ENCODE measurements around the gene GRIK4. TPM values are rescaled to one million over a fixed set of nuclear protein-coding genes. Genes with fewer than 3 reads are reported as not detected.
"Not testable (repeated sequence)": the region's sequence is repeated elsewhere in the genome, so short reads cannot be mapped to it uniquely, and the experiment has no call there.

GRIK4 gene
- total RNA-seq, 1 donor from 2014 or later: 2.2 TPM

GRCh38 chr11:120622189-120622875 lies 110.8 kb downstream of the GRIK4 start:
- Mint-ChIP-seq H3K4me3 (no peak overlapping the region), H3K9me3 (peaks cover 20% of the 10 kb centered on the region), H3K4me1 (no peaks in the 10 kb centered on the region), H3K27me3 (ENCODE audit: low read depth) (peaks cover 22% of the 10 kb centered on the region), H3K27ac (no peak overlapping the region), H3K36me3 (peaks cover 2% of the 10 kb centered on the region)
- TF ChIP-seq, protein P1, sequence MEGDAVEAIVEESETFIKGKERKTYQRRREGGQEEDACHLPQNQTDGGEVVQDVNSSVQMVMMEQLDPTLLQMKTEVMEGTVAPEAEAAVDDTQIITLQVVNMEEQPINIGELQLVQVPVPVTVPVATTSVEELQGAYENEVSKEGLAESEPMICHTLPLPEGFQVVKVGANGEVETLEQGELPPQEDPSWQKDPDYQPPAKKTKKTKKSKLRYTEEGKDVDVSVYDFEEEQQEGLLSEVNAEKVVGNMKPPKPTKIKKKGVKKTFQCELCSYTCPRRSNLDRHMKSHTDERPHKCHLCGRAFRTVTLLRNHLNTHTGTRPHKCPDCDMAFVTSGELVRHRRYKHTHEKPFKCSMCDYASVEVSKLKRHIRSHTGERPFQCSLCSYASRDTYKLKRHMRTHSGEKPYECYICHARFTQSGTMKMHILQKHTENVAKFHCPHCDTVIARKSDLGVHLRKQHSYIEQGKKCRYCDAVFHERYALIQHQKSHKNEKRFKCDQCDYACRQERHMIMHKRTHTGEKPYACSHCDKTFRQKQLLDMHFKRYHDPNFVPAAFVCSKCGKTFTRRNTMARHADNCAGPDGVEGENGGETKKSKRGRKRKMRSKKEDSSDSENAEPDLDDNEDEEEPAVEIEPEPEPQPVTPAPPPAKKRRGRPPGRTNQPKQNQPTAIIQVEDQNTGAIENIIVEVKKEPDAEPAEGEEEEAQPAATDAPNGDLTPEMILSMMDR (IDR thresholded peaks at IDR 0.05; ENCODE audit: unreplicated experiment): no peak
- no peak for DNase-seq (ENCODE audit: low spot score in 2 of 2, unreplicated experiment in 2 of 2)

DNA sequence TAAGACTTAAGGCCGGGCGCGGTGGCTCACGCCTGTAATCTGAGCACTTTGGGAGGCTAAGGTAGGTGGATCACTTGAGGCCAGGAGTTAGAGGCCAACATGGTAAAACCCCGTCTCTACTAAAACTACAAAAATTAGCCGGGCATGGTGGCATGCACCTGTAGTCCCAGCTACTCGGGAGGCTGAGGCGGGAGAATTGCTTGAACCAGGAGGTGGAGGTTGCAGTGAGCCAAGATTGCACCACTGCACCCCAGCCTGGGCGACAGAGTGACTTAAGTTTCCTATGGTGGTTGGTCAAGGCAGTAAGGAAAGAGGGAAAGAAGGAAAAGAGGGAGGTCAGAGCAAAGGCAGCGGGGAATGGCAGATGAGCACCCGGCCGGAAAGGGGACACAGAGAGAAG lies 113.4 kb downstream of the GRIK4 start:
- not testable (repeated sequence) for H3K4me1 Mint-ChIP-seq; DNase-seq (ENCODE audit: low spot score in 2 of 2, unreplicated experiment in 2 of 2); H3K4me3 Mint-ChIP-seq; H3K27ac Mint-ChIP-seq; H3K36me3 Mint-ChIP-seq; H3K9me3 Mint-ChIP-seq
- H3K27me3 Mint-ChIP-seq (ENCODE audit: low read depth): peaks cover 27% of the 10 kb centered on the region

DNA sequence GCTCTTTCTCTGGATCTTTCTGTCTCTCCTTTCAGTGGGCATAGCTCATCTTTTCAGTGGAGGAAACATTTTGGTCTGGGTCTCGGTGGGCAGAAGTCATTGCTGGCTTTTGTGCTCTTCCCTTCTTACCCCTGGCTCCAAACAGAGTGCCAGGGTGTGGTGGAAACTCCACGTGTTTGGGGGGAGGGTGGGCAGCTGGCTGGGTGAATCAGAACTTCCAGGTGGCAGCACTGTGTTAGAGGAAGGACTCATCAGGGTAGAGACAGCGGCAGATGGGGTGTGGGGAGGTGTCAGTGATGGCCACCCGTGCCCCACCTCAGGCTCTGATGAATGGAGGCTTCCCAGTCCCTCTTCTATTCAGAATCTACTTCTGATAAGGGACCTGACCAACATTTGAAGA lies 114.0 kb downstream of the GRIK4 start:
- Mint-ChIP-seq H3K27me3 (ENCODE audit: low read depth) (peaks cover 27% of the 10 kb centered on the region), H3K4me3 (no peak overlapping the region), H3K27ac (no peak overlapping the region), H3K9me3 (no peaks in the 10 kb centered on the region), H3K36me3 (no peaks in the 10 kb centered on the region), H3K4me1 (no peaks in the 10 kb centered on the region)
- DNase-seq (ENCODE audit: low spot score in 2 of 2, unreplicated experiment in 2 of 2): no peak
- TF ChIP-seq, protein P1 (IDR thresholded peaks at IDR 0.05; ENCODE audit: unreplicated experiment): no peak

DNA sequence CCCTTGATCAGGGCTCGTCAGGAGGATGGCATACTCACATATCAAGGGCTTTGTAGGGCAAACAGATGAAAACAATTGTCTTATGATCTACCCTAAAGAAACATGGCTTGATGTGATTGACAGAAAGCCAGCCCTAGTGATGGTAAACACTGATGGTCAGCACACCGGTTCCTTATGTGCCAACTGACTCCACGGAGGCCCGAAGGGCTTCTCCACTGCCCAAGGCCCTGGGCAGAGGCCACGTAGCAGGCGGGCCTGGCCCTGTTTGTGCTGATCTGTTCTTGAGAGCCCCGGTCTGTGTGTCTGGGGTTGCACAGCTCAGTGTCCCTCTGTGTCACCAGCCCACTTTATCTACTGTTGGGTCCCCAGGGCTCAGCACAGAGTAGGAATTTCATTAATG lies 115.2 kb downstream of the GRIK4 start:
- no peaks in the 10 kb centered on the region for H3K4me1 Mint-ChIP-seq
- H3K27ac Mint-ChIP-seq: no peak overlapping the region
- H3K27me3 Mint-ChIP-seq (ENCODE audit: low read depth): peaks cover 26% of the 10 kb centered on the region
- no peak overlapping the region for H3K4me3 Mint-ChIP-seq
- DNase-seq (ENCODE audit: low spot score in 2 of 2, unreplicated experiment in 2 of 2): no peak
- H3K36me3 Mint-ChIP-seq: no peaks in the 10 kb centered on the region
- TF ChIP-seq, protein P1 (IDR thresholded peaks at IDR 0.05; ENCODE audit: unreplicated experiment): no peak
- no peaks in the 10 kb centered on the region for H3K9me3 Mint-ChIP-seq

DNA sequence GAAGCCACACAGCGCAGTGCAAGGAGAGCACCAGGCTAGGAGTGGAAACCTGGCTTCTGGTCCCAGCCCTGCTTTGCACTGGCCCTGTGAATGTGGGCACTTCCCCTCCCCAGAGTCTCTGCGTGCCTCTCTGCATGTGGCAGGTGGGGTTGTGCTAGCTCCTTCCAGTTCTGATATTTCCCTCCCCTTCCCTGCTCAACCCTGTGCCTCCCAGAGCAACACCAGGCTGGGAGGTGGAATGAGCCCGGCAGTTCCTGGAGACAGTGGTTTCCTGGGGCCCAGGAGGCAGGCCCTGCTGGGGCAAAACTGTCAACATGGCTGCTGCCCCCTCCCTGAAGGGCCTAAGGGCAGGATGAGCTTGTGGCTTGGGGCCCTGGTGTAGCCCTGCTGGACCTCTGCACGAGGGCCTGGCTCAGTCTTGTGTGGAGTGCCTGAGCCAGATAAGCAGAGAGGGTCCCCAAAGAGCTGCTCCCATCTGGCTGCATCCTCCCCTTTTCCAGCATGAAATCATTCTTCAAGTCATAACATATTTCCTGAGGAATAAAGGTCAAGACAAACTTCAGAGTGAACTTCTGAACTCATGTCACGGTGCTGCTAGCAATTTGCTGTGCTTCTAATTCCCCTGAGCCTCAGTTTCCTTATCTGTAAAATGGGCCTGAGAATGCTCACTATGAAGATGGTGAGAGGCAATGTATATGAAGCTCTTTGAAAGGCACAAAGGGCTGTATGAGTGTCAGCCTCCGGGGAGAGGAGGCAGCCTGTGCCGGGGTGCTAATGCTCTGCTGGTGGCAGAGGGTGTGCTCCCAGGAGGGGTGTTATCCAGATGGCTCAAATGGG lies 116.0 kb downstream of the GRIK4 start:
- no peak overlapping the region for H3K27ac Mint-ChIP-seq
- DNase-seq (ENCODE audit: low spot score in 2 of 2, unreplicated experiment in 2 of 2): no peak
- H3K27me3 Mint-ChIP-seq (ENCODE audit: low read depth): peaks cover 29% of the 10 kb centered on the region
- no peak overlapping the region for H3K4me3 Mint-ChIP-seq
- no peaks in the 10 kb centered on the region for H3K4me1 Mint-ChIP-seq
- no peaks in the 10 kb centered on the region for H3K9me3 Mint-ChIP-seq
- H3K36me3 Mint-ChIP-seq: no peaks in the 10 kb centered on the region
- TF ChIP-seq, protein P1 (IDR thresholded peaks at IDR 0.05; ENCODE audit: unreplicated experiment): no peak

DNA sequence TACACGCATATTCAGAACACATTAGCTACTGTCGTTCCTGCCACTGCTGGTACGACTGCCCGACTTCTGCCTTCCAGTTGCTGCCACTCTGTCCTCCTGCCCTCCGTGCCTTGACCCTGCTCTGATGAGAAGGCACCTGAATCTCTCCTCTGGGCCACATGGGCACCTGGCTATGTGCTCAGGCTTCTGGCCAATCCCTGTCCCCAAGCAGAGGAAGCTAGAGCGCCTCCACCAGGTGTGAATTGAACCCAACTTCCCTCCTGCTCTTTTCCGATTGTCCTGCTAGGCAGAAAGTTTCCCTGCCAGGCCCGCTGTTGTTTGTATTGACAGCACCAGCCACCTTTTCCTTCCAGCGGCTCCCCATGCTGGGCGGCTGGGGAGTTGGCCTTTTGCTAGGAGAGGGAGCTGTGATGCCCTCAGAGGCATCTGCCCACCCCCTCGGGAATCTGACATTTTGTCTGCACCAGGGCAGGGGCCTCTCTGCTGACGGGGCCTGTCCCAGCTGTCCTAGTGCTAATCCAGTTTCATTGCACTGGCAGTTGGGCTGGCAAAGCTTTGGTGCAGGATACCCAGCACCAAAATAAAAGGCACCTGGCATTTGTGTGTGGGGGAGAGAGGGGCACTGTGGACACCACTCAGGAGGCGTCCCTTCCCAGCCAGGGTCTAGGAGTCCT lies 118.0 kb downstream of the GRIK4 start:
- peaks cover 37% of the 10 kb centered on the region for H3K27me3 Mint-ChIP-seq (ENCODE audit: low read depth)
- no peaks in the 10 kb centered on the region for H3K9me3 Mint-ChIP-seq
- TF ChIP-seq, protein P1 (IDR thresholded peaks at IDR 0.05; ENCODE audit: unreplicated experiment): no peak
- no peak overlapping the region for H3K4me3 Mint-ChIP-seq
- no peaks in the 10 kb centered on the region for H3K36me3 Mint-ChIP-seq
- no peak for DNase-seq (ENCODE audit: low spot score in 2 of 2, unreplicated experiment in 2 of 2)
- H3K4me1 Mint-ChIP-seq: no peaks in the 10 kb centered on the region
- no peak overlapping the region for H3K27ac Mint-ChIP-seq

Measured in mesothelial cell of epicardium (in vitro differentiated cells).